ENCODE data around the gene IFT43. TPM values are rescaled to one million over a fixed set of nuclear protein-coding genes. Genes with fewer than 3 reads are reported as not detected.

Gene IFT43
- total RNA-seq, 1 experiment from 2014 or later = 24.7 TPM

DNA sequence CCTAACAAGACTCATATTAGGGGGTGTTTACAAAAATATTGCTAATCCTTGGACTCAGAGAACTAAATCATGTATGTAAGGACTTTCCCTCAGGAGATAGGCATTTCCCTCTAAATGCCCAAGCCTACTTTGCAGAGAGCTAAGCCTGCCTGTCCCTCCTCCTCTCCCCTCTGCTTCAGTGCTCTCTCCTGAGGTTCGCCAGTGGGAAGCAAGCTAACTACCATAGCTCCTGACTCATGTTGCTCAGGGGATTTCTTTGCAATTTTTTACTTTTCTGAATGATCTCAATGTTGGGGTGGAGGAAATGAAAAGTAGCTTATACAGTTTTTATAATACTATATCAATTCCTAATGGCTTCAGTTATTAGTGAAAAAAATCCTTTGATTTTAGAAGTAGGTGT is 29.6 kb downstream of the IFT43 start:
- DNase-seq (ENCODE audit: low read depth) = no peak

DNA sequence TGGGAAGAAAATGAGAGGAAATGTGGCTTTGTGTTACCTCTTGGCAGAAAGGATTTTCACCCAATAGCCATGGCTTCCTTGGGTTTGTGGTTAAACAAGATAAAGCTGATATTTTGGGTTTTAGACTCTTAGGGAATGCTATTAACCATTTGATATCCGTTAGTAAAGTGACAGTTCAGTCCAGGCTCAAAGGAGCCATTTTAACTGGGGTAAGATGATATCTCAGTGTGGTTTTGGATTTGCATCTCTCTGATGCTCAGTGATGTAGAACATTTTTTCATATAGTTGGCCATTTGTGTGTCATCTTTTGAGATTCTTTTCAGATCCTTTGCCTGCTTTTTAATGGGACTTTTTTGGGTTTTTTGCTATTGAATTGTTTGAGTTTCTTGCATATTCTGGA is 30.1 kb downstream of the IFT43 start:
- peak; percentile 10 for DNase-seq (ENCODE audit: low read depth)

DNA sequence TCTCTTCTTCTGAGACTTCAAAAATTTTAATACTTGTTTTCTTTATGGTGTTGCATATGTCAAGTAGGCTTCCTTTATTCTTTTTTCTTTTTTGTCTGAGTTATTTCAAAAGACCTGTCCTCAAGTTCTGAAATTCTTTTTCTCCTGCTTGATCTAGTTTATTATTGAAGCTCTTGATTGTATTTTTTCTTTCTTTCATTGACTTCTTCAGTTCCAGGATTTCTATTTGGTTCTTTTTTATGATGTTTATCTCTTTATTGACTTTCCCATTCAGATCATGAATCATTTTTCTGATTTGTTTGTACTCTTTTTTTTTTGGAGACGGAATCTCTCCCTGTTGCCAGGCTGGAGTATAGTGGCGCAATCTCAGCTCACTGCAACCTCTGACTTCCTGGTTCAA is 34.1 kb downstream of the IFT43 start:
- no peak for DNase-seq (ENCODE audit: low read depth)

DNA sequence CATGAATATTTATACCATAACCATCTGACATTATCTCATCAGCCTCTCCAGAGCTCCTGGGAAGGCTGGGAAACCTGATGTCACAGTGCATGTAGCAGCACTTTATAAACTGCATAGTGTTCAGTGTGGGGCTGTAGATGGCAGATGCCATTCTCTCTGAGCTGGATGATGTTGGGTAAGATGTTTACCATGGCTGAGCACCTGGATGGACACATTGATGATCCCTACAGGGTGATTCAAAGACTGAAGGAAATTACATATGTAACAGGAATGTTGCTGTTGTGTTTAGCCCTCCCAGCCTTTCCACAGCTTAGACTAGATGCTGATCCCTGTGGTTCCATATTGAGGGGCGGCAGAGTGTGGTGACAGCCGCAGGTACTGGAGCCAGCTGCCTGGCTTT is 37.4 kb downstream of the IFT43 start:
- no peak for DNase-seq (ENCODE audit: low read depth)

DNA sequence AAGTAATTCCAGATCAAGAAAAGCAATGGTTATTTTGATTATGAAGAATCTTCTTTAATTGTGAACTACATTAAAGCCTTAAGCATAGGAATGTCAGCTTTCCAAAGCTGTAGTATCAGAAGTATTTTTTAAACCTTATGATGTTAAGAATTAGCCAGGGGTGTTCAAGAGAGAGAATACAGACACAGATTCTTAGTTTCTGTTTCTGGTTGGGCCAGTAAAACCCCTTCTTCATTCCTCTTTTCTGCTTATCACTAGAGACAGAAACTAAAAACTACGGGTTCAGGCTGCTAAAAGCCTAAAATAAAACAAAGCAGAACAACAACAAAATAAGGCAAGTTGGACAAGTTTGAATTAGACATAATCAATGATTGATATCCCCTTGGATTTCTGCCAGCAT is 38.2 kb downstream of the IFT43 start:
- no peak for DNase-seq (ENCODE audit: low read depth)

DNA sequence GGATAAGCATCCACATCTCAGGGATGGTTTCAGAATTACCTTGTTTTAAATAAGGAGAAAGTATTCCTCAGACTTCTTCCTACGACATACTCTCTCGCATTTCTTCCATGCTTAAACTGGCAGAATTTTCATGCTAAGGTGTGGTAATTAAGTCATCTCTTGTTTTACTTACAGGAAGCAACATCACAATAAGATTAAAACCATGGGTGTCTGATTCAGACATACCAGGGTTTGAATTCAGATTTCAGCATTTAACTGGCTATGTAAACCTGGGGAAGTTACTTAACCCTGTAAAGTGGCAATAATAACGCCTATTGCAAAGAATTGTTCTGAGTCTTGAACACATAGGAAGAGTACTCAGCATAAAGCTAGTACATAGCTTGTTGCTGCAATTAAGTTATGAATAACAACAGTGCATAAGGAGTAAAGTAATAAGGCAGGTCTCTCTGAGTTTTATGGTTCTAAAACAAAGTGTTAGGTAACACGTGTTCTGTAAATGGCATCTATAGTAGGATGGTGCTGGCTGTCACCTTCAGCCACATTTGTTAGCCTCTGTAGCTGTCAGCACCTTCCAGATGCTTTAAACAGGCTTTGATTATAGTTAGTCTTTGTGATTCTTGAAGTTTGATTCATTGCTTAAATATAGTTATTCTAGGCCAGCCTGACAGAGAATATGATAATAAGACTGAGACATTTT is 38.8 kb downstream of the IFT43 start:
- no peak for DNase-seq (ENCODE audit: low read depth)

DNA sequence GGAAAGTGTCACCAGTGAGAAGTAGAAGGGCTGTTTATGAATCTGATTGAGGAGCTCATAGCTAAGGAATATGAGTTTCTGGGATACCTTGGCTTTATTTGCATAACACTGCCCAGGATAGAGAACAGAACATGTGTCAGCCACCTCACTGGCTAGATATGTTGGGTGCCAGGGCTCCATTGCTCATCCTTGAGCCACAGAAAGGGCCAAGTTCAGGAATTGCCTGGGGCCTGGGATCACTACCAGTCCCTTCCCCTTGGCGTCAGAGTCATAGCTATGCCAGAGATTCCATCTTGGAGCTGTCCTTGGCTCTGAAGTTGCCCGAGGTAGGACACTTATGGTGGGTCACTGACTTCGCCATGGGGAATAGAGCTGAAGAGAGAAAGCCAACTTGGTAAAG is 49.0 kb downstream of the IFT43 start:
- no peak for DNase-seq (ENCODE audit: low read depth)

DNA sequence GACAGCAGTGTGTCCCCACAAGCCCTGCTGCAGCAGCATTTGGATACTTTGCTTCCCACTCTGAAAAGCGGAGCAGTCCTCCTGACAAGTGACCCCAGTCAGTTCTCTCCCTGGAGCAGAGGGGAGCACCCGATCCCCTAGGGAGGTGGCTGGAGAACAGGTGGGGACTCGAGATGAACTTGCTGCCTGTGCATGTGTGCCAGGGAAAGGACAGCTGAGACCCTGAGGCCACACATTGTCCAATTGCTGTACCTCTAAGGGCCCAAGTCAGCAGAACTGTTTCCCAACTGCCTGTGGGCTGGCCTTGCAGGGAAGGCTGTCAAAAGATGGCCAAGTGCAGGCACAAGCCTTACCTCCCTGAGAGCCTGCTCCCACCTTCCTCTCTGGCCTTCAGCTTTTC is 55.1 kb downstream of the IFT43 start:
- no peak for DNase-seq (ENCODE audit: low read depth)

DNA sequence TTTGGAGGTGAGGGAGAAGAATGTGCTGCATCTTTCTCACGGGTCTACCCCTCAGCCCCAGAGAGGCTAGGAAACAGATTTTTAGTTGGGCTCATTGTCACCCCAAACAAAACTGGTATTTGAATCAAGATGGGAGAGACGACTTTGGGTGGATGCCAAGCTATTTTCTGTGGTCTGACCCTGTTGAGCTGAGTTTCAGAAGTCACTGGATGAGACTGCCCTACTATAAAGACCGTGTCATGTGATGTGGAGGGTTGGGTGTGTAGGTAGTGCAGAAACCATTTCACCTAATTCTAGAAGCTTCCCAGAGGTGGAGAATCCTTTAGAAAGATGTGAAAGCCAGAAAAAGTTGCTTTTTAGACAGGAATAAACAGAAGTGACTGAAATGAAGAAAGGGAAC is 60.2 kb downstream of the IFT43 start:
- no peak for DNase-seq (ENCODE audit: low read depth)

DNA sequence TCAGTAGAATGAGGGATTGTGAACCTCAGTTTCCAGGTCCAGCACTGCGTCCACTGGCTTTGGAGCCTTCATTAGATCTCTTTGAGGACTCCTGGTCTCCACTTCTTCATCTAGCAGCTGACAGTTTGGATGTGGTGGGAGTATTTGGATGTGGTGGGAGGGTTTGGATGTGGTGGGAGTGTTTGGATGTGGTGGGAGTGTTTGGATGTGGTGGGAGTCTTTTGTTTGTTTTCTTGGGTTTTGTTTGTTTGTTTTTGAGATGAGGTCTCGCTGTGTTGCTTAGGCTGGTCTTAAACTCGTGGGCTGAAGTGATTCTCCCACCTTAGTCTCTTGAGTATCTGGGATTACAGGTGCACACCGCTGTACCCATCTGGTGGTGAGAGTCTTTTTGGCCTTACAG is 64.7 kb downstream of the IFT43 start:
- DNase-seq (ENCODE audit: low read depth) = no peak

DNA sequence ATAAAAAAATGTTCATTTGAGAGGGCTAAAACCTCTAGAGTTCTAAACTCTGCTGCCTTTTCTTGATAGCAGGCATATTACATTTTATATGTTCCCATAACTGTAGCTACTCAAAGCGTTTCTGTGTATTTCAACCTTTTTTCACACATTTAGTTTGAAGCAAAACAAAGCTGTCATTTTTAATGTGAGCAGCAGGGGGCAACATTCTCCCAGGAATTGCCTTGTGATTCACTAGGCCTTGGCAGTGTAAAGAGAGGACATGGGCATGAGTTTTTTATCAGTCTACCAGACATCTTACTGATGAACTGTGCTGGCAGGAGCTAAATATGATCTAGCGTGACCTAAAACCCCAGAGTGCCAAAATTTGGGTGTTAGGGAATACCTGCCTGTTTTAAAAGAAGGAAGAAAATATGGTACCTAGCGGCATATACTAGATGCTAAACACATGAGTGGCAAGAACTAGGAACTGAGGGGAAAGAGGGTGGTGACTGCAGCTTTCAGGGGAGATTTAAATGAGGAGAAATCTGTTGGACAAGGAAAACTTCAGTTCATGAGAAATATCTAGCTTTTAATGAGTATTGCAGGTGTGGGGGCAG is 65.3 kb downstream of the IFT43 start:
- peak; percentile 60 for DNase-seq (ENCODE audit: low read depth)

DNA sequence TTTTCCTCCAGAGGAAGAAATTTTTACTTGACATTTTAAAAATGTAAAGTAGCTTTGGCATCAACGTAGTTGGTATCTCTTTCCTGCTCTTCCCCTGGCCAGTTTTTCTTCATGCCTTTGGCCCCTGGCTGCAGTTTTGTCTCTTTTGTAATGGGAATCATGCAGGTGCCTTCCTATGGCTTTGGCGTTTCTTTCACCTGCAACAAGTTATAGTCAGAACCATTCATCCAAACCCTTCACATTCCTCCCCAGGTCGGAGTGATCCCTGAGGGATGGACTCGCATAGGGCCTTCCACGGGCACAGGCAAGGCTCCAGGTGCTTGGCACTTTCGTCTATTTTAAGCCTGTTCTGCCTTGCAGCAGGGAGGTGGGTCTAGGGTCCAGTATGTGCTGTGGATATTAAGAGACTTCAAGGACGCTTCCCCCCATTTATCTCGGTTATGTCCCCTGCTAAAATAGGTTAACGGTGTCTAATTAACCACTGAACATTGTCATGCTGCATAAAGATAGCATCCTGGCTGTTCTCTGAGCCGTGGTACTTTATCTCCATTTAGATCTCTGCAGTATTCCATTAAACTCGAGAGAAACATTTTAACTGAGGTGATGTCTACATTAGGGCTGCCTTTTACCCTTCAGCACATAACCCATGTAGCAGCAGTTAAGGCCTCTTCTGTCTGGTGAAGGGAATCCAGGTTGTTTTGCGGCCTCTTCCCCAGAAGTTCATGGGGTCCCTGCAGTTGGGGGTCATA is 66.3 kb downstream of the IFT43 start:
- DNase-seq (ENCODE audit: low read depth) = no peak

DNA sequence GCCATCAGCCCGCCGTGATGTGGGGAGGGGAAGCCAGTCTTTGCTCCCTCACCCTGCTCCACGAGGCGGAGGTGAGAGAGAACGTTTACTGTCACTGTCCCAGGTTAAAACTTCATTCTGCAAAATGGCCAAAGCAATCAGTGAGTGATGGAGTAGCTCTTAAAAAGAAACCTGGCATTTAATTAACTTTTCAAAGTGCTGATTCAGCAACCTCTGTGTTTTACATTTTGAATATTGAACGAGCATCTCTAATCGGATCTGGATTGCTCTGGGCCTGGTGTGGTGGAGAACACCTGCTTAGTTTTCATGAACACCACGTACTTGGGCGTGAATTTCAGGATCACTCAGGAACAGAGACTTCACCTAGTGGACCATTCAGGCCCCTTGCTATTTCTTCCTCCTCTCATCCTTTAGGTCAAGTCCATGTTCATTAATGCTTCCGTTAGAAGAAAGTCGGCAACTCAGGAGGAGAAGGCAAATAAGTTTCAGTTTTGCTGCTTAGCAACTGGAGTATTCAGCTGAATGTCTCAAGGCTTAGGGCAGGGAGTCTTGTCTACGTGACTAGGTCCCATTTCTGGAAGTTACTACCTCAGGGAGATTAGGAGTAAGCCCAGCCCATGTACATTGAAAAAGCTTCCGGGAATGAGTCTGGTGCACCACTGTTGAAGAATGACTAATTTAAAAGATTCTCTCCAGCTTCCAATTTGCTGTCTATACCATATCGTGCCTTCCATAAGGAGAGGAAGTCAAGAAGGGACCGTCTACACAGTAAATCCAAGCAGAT is 68.2 kb downstream of the IFT43 start:
- DNase-seq (ENCODE audit: low read depth) = no peak

DNA sequence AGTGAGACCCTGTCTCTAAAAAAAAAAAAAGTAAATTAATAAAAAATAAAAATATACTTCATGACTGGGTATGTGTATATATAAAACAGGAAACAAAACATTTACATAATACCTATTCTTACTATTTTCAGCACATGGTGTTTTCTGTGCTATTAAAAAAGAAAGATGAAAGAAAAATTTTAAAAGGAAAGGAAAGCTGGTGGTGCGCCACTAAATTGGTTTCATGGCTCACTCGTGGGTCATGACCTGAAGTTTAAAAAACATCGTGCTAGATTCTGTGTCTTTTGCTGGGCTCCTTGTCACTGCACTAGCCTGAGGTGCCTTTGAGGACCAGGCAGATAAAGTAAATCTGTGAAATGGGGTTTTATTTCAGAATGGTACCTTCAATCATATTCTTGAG is 69.8 kb downstream of the IFT43 start:
- no peak for DNase-seq (ENCODE audit: low read depth)

DNA sequence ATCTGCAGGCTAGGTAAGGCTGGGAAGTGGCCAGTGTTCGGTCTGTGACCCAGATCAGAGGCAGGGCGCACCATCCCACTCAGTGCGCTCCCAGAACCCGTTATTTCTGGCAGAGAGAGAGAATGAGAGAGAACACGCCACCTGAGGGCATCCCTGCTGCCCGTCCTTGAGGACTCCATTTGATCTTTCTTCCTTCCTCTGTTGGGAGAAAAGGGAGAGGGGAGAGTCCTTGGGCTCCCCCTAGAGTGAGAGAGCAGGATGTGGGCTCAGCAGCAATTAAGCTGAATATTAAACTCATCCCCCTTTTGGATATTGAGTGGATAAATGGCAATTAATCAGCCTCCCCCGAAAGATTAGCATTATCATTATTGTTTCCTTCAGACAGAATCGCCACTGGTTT is 70.6 kb downstream of the IFT43 start:
- peak; percentile 17 for DNase-seq (ENCODE audit: low read depth)

DNA sequence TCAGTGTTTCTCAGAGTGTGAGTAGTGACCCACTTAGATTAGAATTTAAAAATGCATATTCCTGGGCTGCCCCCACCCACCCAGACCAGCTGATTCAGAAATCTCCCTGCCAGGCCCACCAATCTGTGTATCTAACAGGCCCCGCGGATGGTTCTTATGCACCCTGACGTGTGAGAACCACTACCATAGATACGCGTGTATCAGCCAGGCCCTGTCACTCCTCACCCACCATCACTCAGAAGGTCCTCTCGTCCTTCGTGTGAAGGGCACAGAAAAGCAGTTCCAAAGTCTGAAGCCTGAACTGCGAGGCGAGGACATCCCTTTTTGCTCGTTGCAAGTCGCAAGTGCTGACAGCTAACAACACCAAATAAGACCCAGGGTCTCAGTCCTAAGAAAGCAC is 72.4 kb downstream of the IFT43 start:
- DNase-seq (ENCODE audit: low read depth) = no peak

DNA sequence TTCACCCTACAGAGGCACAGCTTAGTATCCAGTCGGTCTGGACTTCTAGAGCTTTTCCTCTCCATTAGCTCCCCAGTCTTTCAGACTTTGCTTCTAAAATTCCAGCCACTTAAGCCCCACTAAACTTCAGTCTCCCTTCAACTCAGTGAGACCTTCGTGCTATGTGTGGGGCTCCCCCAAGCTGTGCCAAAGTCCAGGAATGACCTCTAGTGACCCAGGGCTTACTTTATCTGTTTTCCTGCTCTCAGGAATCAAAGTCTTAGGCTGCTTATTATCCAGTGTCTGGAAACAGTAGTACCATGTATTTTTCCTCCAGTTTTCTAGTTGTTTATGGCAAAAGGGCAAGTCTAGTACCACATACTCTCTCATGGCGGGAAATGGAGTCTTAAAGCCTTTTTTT is 77.8 kb downstream of the IFT43 start:
- no peak for DNase-seq (ENCODE audit: low read depth)

DNA sequence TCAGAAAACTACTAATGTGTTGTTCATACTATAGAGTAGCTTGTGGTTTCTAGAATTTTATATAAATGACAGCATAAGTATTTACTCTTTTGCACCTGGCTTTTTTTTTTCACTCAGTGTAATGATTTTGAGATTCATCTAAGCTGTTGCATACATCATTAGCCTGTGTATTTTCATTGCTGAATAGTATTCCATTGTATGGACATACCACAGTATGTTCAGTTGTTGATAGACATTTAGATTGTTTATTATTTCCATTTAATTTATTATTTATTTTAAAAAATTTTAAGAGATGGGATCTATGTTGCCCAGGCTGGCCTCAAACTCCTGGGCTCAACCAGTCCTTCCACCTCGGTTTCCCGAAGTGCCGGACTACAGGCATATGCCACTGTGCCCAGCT is 80.0 kb downstream of the IFT43 start:
- no peak for DNase-seq (ENCODE audit: low read depth)

DNA sequence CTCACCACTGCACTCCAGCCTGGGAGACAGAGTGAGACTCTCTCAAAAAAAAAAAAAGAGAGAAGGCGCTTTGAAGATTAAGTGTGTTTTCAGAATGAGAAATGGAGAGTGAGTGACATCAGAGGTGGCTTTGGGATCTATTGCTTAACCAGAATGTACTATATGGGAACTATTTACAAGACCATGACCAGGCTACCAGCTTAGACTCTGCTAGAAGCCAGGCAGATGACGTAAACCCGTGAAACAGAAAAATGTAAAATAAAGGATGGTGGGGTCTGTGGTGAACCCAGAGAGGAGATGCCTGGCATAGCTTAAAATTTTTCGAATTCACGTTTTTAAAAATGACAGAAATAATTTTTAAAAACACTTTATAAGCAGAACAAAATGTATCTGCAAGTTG is 82.0 kb downstream of the IFT43 start:
- DNase-seq (ENCODE audit: low read depth) = no peak

DNA sequence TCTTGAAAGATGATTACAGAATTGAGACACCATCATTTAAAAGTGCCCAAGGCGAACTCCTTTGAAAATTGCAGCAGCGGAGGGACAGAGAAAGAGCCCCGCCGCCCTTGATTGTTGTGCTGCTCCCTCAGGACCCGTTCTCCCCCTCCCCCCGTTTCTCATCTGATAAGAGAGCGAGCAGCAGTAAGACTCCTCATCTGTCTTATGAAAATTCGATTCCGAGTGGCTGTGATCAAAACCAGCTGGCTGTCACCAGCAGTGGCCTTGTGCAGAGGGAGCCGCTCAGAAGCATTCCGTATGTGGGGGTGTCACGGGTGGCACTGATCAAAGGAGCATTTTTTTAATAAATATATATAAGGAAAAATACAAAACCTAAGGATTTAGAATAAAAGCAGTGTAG is 88.2 kb downstream of the IFT43 start:
- no peak for DNase-seq (ENCODE audit: low read depth)

DNA sequence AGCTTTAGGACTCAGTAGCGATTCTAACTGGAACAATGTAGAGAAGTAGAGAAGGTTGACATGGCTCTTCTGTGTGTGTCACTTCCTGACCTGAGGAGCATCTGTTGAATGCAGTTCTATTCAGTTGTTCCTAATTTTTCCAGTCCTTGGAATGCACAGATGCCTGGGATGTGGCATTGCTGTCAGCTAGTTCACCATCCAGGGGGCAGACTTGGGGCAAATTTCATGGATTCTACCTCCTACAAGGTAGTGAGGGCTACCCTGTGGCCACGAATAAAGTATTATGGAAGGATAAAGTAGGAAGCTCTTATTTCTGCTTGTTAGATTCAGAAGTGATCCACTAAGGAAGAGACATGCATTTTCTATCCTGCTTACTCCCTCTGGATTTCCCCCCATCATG is 91.8 kb downstream of the IFT43 start:
- DNase-seq (ENCODE audit: low read depth) = no peak

DNA sequence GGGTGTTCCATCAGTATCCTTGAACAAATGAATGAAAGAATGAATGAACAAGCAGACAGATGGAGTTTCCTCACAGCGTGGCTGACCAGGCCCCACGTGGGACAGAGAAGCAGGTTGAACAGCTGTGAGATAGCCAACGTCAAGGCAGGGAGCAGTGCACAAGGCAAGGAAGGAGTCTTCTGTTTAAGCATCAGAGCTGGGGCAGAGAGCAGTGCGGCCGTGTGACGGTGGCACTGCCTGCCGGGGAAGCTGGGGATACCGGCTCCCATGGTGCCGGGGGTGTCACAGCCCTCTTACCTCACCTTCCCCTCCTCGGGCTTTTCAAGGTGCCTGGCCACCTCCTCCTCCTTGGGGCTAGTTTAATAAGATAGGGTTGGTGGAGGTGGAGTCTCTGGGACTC is 92.9 kb downstream of the IFT43 start:
- DNase-seq (ENCODE audit: low read depth) = no peak
